Hepatocyte (in vitro differentiated cells): ENCODE data around the gene NPAS4. TPM values are rescaled to one million over a fixed set of nuclear protein-coding genes. Genes with fewer than 3 reads are reported as not detected.
"Not testable (repeated sequence)": the region's sequence is repeated elsewhere in the genome, so short reads cannot be mapped to it uniquely, and the experiment has no call there.

Source experiments
- DNase-seq: peaks from one replicate; pipeline ENCODE4 v3.0.0-alpha.2; 2016; ENCODE audit warnings: low spot score
- H2AFZ ChIP-seq: fragments of 200-600 bp; sonication (generic); 2 replicates; pipeline ENCODE4 v1.6.0; 2016; ENCODE audit warnings: antibody characterized with exemption, mild to moderate bottlenecking
- H3K27ac ChIP-seq: fragments of 200-600 bp; sonication (generic); 2 replicates; pipeline ENCODE4 v1.5.1; 2016; ENCODE audit warnings: mild to moderate bottlenecking
- H3K27me3 ChIP-seq: fragments of 200-600 bp; sonication (generic); 2 replicates; pipeline ENCODE4 v1.6.1; 2016
- H3K36me3 ChIP-seq: fragments of 200-600 bp; sonication (generic); replicated peaks from 2 replicates; pipeline ENCODE4 v1.5.1; 2016; ENCODE audit warnings: low read depth; ENCODE audit not compliant: insufficient read depth
- H3K4me1 ChIP-seq: fragments of 200-600 bp; sonication (generic); 2 replicates; pipeline ENCODE4 v1.5.1; 2016; ENCODE audit warnings: mild to moderate bottlenecking, moderate library complexity; ENCODE audit not compliant: insufficient read depth
- H3K4me2 ChIP-seq: fragments of 200-600 bp; sonication (generic); 2 replicates; pipeline ENCODE4 v1.6.0; 2016
- H3K4me3 ChIP-seq: fragments of 200-600 bp; sonication (generic); 2 replicates; pipeline ENCODE4 v1.5.1; 2016; ENCODE audit warnings: mild to moderate bottlenecking
- H3K79me2 ChIP-seq: fragments of 200-600 bp; sonication (generic); 2 replicates; pipeline ENCODE4 v1.6.0; 2017; ENCODE audit warnings: mild to moderate bottlenecking
- H3K9me2 ChIP-seq: fragments of 200-600 bp; sonication (generic); replicated peaks from 2 replicates; pipeline ENCODE4 v1.6.0; 2017; ENCODE audit warnings: mild to moderate bottlenecking; ENCODE audit not compliant: insufficient read depth
- H3K9me3 ChIP-seq: fragments of 200-600 bp; sonication (generic); 2 replicates; pipeline ENCODE4 v1.5.1; 2016; ENCODE audit warnings: low read depth, mild to moderate bottlenecking
- H4K20me1 ChIP-seq: fragments of 200-600 bp; sonication (generic); 2 replicates; pipeline ENCODE4 v1.6.0; 2016; ENCODE audit warnings: mild to moderate bottlenecking; ENCODE audit not compliant: insufficient read depth, poor library complexity, severe bottlenecking
- EZH2 ChIP-seq: fragments of 200-600 bp; sonication (generic); IDR thresholded peaks from 2 replicates; pipeline ENCODE4 v1.6.1; 2016; ENCODE audit warnings: antibody characterized with exemption, mild to moderate bottlenecking, borderline replicate concordance
- EZH2phosphoT487 ChIP-seq: fragments of 200-600 bp; sonication (generic); IDR thresholded peaks from one replicate; pipeline ENCODE4 v1.6.1; 2018; ENCODE audit warnings: antibody characterized with exemption, mild to moderate bottlenecking, low read depth, moderate library complexity; ENCODE audit not compliant: unreplicated experiment, severe bottlenecking
- WGBS: methylation state at CpG from one replicate; pipeline ENCODE4 v1.1.6; 2016; ENCODE audit warnings: low lambda C conversion rate; ENCODE audit errors: missing lambda C conversion rate; 5-methylcytosine and 5-hydroxymethylcytosine counted together
- polyA plus RNA-seq: library from polyadenylated mRNA; unstranded; fragments of >200 nt; fragmentation: Nextera tagmentation; extraction: Ambion mirVana; gene quantifications from 2 replicates; pipeline ENCODE4 v1.2.1, GENCODE V29; 2016
- total RNA-seq: library from RNA; depleted of rRNA; stranded (reverse); fragments of >200 nt; gene quantifications from 2 replicates; pipeline ENCODE4 v1.2.3, GENCODE V29; 2014
- TF ChIP-seq, protein P1 (sequence below): fragments of 200-600 bp; sonication (generic); IDR thresholded peaks from 2 replicates; pipeline ENCODE4 v1.5.1; 2016; ENCODE audit warnings: antibody characterized with exemption, mild to moderate bottlenecking; ENCODE audit not compliant: poor library complexity

The NPAS4 gene
- total and polyA plus RNA-seq, 2 experiments from 2014 or later = 0.31 TPM; not detected in 1

DNA sequence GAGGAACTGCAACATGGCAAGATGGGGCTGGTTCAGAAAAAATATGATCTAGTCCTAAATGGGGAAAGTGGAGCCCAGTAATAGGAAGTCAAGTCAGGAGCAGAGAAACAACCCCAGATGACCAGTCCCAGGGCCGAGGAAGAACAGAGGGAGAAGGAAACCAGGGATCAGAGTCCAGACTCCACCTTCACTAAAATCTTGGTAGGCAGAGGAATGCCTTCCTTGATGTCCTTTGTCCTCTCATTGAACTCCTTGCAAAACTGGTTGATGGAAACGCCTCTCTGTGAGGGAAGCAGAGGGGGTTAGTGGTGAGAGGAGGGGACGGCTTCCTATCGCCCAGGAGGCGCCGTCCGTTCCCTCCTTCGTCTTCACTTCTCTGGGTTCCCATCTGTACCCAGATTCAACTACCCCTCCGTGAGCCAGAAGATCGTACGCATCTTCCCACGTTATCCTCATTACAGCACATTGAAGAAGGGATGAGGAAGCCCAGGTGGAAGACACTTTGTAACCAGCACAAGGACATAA, 17.2 kb downstream of the NPAS4 start:
- Histone ChIP-seq H4K20me1 (no peaks in the 10 kb centered on the region), H2AFZ (peak overlapping the region; percentile 61), H3K27ac (peak overlapping the region; percentile 86)

DNA sequence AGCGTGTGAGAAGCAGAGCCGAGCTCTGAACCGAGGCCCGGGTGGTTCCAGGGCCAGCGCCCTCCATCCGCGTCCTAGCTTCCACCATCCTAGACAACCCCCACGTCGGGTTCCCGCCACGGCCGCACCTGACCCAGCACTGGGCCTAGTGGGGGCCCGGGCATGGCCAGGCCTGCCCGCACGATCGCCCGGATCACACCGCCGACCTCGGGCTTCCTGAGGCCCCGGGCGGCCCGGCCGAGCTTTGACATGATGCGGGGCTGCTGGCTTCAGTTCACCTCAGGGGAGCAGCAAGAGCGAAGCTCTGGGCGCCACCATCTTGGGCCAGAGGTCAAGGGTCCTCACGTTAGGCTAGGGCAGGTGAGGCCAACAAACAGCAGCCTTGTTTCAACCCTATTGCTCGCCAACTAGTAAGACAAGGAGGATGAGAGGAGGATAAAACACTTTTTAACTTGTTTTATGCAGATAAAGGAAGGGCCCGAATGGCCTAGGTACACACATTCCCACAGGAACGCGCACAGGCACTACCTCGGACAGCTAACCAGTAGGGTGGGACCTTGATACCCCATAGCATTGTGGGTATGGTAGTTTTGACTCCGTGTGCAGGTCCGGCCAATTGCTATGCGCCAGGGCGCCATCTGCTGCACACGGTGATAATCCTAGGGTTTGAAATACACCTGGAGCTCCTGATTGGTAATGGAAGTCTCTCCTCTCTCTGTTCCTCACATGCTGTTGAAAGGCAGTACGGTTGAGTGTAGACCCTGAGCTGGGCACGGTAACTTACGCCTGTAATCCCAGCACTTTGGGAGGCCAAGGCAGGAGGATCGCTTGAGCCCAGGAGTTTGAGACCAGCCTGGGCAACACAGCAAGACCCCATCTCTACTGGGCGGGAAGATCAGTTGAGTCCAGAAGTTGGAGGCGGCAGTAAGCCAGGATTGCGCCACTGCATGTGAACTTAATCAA, 17.9 kb downstream of the NPAS4 start, which contains the start of gene MRPL11:
Gene MRPL11, minus strand, starts transcription at position 345 of the 963 bp plus-strand sequence. Its CDS starts 94 bp downstream, at position 251.
- Histone ChIP-seq H2AFZ (peak within 1 kb of the TSS; percentile 61), H3K9me2 (no peaks in the 10 kb centered on the region), H3K27me3 (no peaks in the 10 kb centered on the region), H3K36me3 (no peaks in the 10 kb centered on the region), H3K79me2 (peaks cover 9% of the 10 kb centered on the region), H3K4me2 (peak within 1 kb of the TSS; percentile 76), H3K9me3 (no peaks in the 10 kb centered on the region), H3K4me3 (peak within 1 kb of the TSS; percentile 68), H3K27ac (peak within 1 kb of the TSS; percentile 86), H3K4me1 (peaks cover 6% of the 10 kb centered on the region), H4K20me1 (no peaks in the 10 kb centered on the region)
- peak; percentile 95 for DNase-seq
- 11% methylated on average over 45 of the region's 45 CpGs for WGBS
- TF ChIP-seq, protein P1, sequence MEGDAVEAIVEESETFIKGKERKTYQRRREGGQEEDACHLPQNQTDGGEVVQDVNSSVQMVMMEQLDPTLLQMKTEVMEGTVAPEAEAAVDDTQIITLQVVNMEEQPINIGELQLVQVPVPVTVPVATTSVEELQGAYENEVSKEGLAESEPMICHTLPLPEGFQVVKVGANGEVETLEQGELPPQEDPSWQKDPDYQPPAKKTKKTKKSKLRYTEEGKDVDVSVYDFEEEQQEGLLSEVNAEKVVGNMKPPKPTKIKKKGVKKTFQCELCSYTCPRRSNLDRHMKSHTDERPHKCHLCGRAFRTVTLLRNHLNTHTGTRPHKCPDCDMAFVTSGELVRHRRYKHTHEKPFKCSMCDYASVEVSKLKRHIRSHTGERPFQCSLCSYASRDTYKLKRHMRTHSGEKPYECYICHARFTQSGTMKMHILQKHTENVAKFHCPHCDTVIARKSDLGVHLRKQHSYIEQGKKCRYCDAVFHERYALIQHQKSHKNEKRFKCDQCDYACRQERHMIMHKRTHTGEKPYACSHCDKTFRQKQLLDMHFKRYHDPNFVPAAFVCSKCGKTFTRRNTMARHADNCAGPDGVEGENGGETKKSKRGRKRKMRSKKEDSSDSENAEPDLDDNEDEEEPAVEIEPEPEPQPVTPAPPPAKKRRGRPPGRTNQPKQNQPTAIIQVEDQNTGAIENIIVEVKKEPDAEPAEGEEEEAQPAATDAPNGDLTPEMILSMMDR = peak; percentile 71
- TF ChIP-seq EZH2 = no peak

More for the DNA sequence above, 17.2 kb downstream of the NPAS4 start:
- WGBS = 11% methylated on average over 12 of the region's 12 CpGs
- Histone ChIP-seq H3K9me2 (no peaks in the 10 kb centered on the region), H3K4me3 (peak overlapping the region; percentile 68), H3K27me3 (no peaks in the 10 kb centered on the region), H3K4me1 (peaks cover 6% of the 10 kb centered on the region), H3K9me3 (no peaks in the 10 kb centered on the region), H3K36me3 (no peaks in the 10 kb centered on the region), H3K4me2 (peak overlapping the region; percentile 76), H3K79me2 (peaks cover 9% of the 10 kb centered on the region)
- TF ChIP-seq, protein P1 = no peak
- TF ChIP-seq EZH2 (no peak), EZH2phosphoT487 (no peak)
- DNase-seq = peak; percentile 26

DNA sequence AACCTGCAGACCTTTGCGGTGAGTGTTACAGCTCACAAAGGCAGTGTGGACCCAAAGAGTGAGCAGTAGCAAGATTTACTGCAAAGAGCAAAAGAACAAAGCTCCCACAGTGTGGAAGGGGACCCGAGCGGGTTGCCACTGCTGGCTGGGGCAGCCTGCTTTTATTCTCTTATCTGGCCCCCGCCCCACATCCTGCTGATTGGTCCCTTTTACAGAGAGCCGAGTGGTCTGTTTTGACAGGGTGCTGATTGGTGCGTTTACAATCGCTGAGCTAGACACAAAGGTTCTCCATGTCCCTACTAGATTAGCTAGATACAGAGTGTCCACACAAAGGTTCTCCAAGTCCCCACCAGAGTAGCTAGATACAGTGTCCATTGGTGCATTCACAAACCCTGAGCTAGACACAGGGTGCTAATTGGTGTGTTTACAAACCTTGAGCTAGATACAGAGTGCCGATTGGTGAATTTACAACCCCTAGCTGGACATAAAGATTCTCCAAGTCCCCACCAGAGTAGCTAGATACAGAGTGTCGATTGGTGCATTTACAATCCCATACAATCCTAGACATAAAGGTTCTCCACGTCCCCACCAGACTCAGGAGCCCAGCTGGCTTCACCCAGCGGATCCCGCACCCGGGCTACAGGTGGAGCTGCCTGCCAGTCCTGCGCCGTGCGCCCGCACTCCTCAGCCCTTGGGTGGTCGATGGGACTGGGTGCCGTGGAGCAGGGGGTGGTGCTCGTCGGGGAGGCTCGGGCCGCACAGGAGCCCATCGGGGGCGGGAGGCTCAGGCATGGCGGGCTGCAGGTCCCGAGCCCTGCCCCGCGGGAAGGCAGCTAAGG, 19.5 kb downstream of the NPAS4 start:
- not testable (repeated sequence) for H3K9me2 ChIP-seq, DNase-seq, H3K36me3 ChIP-seq, H3K4me2 ChIP-seq, H3K4me3 ChIP-seq, H3K9me3 ChIP-seq, H4K20me1 ChIP-seq, H3K4me1 ChIP-seq, H3K79me2 ChIP-seq, H3K27ac ChIP-seq, H2AFZ ChIP-seq, H3K27me3 ChIP-seq
- WGBS = 91% methylated on average over 28 of the region's 29 CpGs

- not testable (repeated sequence) for H3K9me3 ChIP-seq, H3K9me2 ChIP-seq, H3K4me1 ChIP-seq, H3K36me3 ChIP-seq, DNase-seq, H2AFZ ChIP-seq, H3K79me2 ChIP-seq, H3K4me2 ChIP-seq, H3K27me3 ChIP-seq, H3K4me3 ChIP-seq, H4K20me1 ChIP-seq, H3K27ac ChIP-seq
- 96% methylated on average over 15 of the region's 27 CpGs for WGBS
Observed at GRCh38 chr11:66440940-66441282, 20.1 kb downstream of the NPAS4 start.
